Measurements from ENCODE around the gene CXXC1.

Gene CXXC1

GRCh38 chr18:50301074-50301473 is 13.6 kb upstream of the CXXC1 start:
- Histone ChIP-seq H3K36me3 (no peaks in the 10 kb centered on the region), H3K4me1 (peaks cover 0 to 13% (median 6%) of the 10 kb centered on the region in 4 donors), H3K27me3 (peaks cover 0 to 38% of the 10 kb centered on the region in 2 donors), H3K9me3 (no peaks in the 10 kb centered on the region), H3K4me3 (no peak overlapping the region), H3K27ac (no peak overlapping the region)
- TF ChIP-seq CTCF (IDR thresholded peaks at IDR 0.05), result no peak
- intact Hi-C loops (cut with DNase I; ENCODE audit: low total_unique reads), result no loop called here
- no peak for DNase-seq

- TF ChIP-seq CTCF (IDR thresholded peaks at IDR 0.05), result no peak
- Histone ChIP-seq H3K4me1 (peaks cover 0 to 13% (median 6%) of the 10 kb centered on the region in 4 donors), H3K36me3 (no peaks in the 10 kb centered on the region), H3K27me3 (peaks cover 0 to 38% of the 10 kb centered on the region in 2 donors), H3K27ac (no peak overlapping the region), H3K9me3 (no peaks in the 10 kb centered on the region), H3K4me3 (no peak overlapping the region)
- DNase-seq, result no peak
- intact Hi-C loops (cut with DNase I; ENCODE audit: low total_unique reads), result no loop called here
Measured at GRCh38 chr18:50299626-50300388, 12.3 kb upstream of the CXXC1 start.

- peaks cover 0 to 13% (median 6%) of the 10 kb centered on the region in 4 donors for H3K4me1 ChIP-seq
- no peaks in the 10 kb centered on the region for H3K9me3 ChIP-seq
- intact Hi-C loops (cut with DNase I; ENCODE audit: low total_unique reads), result no loop called here
- TF ChIP-seq CTCF (IDR thresholded peaks at IDR 0.05), result no peak
- H3K36me3 ChIP-seq, result no peaks in the 10 kb centered on the region
- no peak overlapping the region for H3K27ac ChIP-seq
- peak overlapping the region; percentile 37 to 42 for H3K4me3 ChIP-seq
- DNase-seq, result no peak
- H3K27me3 ChIP-seq, result peaks cover 0 to 35% of the 10 kb centered on the region in 2 donors
Measured at GRCh38 chr18:50298443-50299284, 11.2 kb upstream of the CXXC1 start.

GRCh38 chr18:50297621-50298442 is 10.3 kb upstream of the CXXC1 start:
- Histone ChIP-seq H3K36me3 (no peaks in the 10 kb centered on the region), H3K9me3 (no peaks in the 10 kb centered on the region), H3K27ac (no peak overlapping the region), H3K4me1 (peaks cover 0 to 13% (median 6%) of the 10 kb centered on the region in 4 donors), H3K27me3 (peaks cover 0 to 34% of the 10 kb centered on the region in 2 donors), H3K4me3 (peak overlapping the region; percentile 37 to 42)
- intact Hi-C loops (cut with DNase I; ENCODE audit: low total_unique reads), result no loop called here
- TF ChIP-seq CTCF (IDR thresholded peaks at IDR 0.05), result no peak
- DNase-seq, result peak in 1 of 2 donors; percentile 65

GRCh38 chr18:50293039-50293438 is 5.5 kb upstream of the CXXC1 start:
- DNase-seq, result no peak
- Histone ChIP-seq H3K27ac (no peak overlapping the region), H3K9me3 (no peaks in the 10 kb centered on the region), H3K4me3 (no peak overlapping the region), H3K27me3 (peaks cover 0 to 7% of the 10 kb centered on the region in 2 donors), H3K4me1 (peaks cover 0 to 6% (median 2%) of the 10 kb centered on the region in 4 donors), H3K36me3 (no peaks in the 10 kb centered on the region)
- intact Hi-C loops (cut with DNase I; ENCODE audit: low total_unique reads), result loop anchor here (5.0 kb wide), 1 partner anchor 79 kb away; no protein-coding TSS in a partner anchor
- TF ChIP-seq CTCF (IDR thresholded peaks at IDR 0.05), result no peak

All from tibial artery (tissue), 4 donors.